ENCODE measurements around the gene CDC34.
A peak's percentile ranks its signal among the peaks of the same experiment; 100 is the strongest.

CDC34 gene

DNA sequence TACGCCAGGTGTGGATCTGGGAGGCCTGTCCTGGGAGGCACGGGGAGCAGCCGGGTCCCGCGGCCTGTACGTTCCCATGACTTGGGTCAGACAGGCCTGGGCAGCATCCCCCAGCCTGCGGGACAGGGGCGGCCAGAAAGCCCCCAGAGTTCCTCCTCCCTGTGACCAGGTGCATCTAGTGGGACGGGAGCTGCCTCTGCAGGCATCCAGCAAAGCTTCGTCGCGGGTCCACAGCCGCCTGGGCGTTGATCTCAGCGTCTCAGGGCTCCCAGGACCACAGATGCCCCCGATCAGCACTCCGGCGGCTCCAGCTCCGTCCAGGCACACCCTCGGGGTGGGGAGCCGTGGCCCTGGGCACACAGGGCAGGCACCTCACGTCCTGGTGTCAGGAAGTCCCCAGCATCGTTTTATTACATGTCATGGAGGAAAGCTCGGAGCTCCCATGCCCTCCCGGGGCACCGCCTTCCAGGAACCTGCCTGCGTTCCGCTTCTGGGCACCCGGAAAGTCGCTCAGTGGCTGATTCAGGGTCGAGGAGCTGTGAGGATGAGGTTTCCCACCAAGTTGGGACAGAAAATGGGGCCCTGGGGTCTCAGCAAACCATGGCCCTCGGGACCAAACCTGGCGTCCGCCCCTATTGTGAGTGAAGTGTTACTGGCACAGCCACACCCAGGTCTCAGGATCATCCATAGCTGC, 10.8 kb downstream of the CDC34 start:
- DNase-seq (ENCODE audit: low read depth in 2 of 2): no peak

DNA sequence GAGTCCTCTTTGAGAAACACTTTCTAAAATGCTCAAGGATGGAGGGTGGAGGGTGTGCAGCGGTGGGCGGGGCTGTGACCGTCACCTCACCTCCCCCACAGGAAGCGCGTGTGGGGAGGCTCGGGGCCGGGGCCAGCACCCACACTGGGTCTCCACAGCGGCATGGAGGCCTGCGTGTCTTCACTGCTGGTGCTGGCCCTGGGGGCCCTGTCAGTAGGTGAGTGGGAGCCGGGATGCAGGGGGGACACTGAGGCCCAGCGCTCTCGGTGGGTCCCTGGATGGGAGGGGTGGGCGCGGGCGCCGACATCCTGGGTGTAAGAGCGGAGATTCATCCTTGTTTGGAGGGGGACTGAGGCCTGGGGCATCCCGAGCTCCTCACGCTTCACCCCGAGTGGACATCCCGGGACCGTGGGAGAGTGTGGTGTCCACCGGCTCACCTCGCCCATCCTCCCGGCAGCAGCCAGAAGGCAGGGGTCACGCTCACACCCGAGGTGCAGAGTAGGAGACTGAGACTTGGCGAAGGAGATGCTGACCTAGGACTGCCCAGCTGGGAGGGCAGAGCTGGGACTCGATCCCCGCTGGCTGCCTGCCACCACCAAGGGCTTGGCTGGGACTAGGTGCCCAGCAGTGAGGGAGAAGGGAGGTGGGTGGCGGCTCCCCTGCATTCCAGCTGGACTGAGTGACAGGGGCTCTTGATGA, 12.5 kb downstream of the CDC34 start, which contains the start of gene GZMM:
TSS of gene GZMM (plus strand) at position 144 of the 699 bp plus-strand sequence. CDS start at position 163, 19 bp downstream.
- DNase-seq (ENCODE audit: low read depth in 2 of 2): peak; percentile 66 to 81

GRCh38 chr19:547117-547516, 15.6 kb downstream of the CDC34 start:
- DNase-seq (ENCODE audit: low read depth in 2 of 2): no peak

DNA sequence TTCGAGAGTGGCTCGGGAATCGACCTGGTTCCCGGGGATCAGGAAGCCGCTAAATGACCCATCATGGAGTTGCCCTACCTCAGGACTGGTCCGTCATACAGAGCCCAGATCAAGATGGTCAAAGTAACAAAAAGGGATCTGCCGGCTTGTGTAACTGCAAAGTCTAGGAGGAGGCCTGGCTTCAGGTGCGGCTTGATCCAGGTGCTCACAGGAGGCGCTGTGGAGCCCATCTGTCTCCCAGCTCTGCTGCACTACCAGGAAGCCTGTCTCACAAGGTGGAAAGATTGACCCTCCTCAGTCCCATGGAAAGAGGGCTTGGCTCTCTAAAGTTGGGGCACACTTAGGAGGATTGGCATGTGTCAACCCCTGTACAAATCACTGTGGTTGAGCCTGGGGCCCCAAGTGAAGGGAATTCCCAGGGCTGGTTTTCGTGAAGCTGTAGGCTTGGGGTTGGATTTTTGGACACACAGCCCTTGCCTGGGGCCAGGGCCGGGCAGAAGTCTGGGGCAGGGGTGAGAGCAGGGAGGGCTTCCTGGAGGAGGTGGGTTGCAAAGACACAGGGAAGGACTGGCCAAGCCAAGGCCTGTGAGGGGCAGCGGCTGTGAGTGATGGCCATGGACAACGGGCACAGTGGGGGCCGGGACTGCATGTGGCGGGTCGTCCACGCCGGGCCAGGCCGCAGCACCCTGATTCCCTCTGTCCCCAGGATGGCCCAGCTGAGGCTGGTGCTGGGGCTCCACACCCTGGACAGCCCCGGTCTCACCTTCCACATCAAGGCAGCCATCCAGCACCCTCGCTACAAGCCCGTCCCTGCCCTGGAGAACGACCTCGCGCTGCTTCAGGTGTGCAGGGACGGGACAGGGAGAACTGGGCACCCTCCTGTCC, 16.5 kb downstream of the CDC34 start:
- DNase-seq (ENCODE audit: low read depth in 2 of 2): no peak

- no peak for DNase-seq (ENCODE audit: low read depth in 2 of 2)
These were observed 17.6 kb downstream of the CDC34 start for GRCh38 chr19:548886-549830.

DNA sequence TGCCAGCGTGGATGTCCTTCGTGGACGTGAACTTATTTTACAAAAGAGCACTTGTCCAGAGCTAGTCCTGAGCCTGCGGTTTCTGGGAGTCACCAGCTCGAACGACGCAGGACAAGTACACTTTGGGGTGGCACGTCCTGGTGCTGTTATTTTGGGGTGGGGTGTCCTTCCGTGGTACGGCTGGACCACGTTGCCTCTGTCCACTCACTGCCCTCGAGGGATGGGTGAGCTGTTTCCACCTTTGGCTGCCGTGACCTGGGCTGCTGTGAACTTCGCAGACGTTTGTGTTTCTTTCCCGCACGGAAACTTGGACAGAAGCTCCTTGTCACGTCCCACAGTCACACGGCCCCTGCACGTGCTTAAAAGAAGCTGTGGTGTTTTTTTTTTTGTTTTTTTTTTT, 23.3 kb downstream of the CDC34 start:
- DNase-seq (ENCODE audit: low read depth in 2 of 2): no peak

- DNase-seq (ENCODE audit: low read depth in 2 of 2): no peak
These were observed 23.9 kb downstream of the CDC34 start for GRCh38 chr19:555474-555808.

- no peak for DNase-seq (ENCODE audit: low read depth in 2 of 2)
These were observed 25.2 kb downstream of the CDC34 start for GRCh38 chr19:556611-557382.

DNA sequence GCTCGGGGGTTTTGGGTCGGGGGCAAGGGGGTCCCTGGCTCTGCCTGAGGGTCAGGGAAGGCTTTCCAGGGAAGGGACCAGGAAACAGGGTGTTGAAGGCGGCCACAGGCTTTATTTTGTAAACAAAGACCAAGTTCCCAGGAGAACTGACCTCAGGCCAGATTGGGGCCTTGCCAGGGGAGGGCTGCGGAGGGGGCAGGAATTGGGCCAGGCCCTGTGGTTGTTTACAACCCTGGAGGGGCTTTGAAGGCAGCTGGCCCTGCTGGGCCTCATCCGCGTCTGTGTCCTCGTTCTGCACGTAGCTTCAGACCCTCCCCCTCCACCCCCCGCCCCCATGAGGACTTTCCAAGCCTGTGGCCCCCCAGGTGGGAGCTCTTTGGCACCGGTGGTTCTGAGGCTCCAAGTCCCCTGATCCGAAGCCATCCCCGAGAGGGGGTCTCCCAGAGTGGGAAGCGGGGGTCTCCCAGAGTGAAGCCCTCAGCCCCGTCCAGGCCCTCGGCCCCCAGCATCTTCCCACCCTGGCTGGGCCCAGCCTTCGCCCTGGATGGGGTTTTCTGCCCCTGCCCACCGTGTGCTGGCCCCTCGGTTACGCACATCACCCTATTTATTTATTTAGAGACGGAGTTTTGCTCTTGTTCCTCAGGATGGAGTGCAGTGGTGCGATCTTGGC, 27.3 kb downstream of the CDC34 start:
- DNase-seq (ENCODE audit: low read depth in 2 of 2): no peak

DNA sequence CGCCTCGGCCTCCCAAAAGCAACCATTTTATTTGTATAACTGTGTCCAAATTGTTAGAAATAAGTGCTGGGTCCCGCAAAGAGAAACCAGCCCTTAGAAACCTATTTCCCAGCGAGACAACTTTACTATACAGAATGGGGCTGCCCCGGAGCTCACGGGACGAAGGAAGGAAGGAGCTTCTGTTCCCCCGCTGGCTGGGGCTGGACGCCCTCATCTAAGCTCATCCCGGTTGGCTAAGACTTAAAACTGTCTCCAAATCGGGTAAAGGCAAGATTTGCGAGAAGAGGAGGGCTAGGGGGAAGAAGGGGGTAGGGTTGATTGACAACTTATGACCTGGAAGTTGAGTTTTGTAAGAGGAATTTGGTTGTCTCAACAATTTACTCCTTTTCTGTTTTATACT, 28.6 kb downstream of the CDC34 start:
- DNase-seq (ENCODE audit: low read depth in 2 of 2): no peak

DNA sequence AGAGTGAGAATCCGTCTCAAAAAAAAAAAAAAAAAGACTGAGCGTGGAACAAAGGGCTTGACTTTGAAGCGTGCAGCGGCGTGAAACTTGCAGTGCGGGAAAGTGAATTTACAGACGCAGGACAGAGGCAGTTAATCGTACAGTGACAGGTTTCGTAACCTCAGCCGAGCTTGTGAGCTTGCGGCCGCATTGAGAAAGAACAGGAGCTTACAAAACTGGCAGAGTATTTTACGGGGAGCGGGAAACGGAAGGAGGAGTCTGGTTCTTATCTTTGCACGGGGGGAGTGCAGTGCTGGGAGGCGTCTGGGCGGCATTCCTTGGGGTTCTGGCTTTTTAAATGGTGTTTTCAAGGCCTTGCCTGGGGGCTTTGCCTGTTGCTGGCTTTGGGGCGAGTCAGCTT, 34.8 kb downstream of the CDC34 start:
- no peak for DNase-seq (ENCODE audit: low read depth in 2 of 2)

GRCh38 chr19:566844-567243, 35.3 kb downstream of the CDC34 start:
- no peak for DNase-seq (ENCODE audit: low read depth in 2 of 2)

DNA sequence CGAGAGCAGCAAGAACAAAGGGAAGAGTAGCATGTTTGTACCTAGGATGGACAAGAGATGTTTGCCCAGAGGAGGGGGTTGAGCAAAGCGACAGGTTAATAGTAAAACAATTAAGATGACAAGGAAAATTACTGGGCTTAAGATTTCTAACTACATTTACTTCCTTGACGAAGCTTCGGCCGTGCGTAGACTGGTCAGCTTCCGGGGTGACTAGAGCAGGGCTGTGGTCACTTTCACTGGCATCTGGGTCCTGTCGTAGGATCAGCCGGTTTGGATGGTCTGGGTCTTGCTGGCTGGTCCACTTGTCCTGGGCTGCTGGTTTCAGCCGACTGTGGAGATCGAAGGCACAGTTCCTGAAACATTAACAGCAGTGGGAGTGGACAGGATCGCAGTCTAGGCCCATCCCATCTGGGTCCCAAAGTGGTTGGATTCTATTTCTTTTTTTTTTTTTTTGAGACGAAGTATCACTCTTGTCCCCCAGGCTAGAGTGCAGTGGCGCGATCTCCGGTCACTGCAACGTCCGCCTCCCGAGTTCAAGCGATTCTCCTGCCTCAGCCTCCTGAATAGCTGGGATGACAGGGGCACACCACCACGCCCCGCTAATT, 35.8 kb downstream of the CDC34 start:
- no peak for DNase-seq (ENCODE audit: low read depth in 2 of 2)

DNA sequence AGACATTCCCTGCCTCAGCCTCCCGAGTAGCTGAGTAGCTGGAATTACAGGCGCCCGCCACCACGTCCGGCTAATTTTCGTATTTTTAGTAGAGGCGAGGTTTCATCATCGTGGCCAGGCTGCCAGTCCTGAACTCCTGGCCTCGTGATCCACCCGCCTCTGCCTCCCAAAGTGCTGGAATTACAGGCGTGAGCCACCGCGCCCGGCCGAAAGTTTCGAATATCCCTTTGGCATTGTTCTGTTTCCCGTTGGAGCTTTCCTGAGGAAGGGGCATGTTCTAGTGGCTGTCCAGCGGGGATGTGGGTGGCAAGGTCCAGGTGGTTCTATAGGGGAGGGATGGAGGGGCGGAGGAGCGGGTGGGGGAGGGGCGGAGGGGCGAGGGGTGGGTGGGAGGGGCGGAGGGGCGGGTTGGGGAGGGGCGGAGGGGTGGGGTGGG, 38.7 kb downstream of the CDC34 start:
- DNase-seq (ENCODE audit: low read depth in 2 of 2): no peak

DNA sequence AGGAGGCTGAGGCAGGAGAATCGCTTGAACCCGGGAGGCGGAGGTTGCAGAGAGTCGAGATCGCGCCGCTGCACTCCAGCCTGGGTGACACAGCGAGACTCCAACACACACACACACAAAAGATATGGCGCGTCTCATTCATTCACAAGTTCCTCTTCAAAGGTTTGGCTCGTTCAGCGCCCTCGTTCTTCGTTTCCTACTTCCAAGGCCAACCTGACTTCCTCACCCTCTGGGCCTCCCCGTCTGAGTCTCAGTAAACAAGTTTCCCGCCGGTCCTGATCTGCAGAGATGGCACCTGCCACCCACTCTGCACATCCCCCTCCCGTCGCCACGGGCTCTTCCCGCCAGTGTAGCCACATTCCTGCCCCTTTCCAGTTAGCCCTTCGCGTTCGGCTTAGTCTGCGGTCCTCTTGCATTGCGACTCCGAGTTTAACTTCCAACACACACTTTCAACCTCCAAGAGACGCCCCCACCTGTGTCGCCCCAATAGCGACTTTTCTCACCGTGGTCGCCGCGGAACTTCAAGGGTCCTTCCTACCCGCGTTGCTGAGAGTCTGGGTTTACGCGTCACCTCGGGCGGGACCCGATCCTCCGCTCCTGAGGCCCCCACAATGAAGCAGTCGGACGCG, 39.5 kb downstream of the CDC34 start:
- DNase-seq (ENCODE audit: low read depth in 2 of 2): no peak

GRCh38 chr19:571566-571974, 40.0 kb downstream of the CDC34 start:
- no peak for DNase-seq (ENCODE audit: low read depth in 2 of 2)

DNA sequence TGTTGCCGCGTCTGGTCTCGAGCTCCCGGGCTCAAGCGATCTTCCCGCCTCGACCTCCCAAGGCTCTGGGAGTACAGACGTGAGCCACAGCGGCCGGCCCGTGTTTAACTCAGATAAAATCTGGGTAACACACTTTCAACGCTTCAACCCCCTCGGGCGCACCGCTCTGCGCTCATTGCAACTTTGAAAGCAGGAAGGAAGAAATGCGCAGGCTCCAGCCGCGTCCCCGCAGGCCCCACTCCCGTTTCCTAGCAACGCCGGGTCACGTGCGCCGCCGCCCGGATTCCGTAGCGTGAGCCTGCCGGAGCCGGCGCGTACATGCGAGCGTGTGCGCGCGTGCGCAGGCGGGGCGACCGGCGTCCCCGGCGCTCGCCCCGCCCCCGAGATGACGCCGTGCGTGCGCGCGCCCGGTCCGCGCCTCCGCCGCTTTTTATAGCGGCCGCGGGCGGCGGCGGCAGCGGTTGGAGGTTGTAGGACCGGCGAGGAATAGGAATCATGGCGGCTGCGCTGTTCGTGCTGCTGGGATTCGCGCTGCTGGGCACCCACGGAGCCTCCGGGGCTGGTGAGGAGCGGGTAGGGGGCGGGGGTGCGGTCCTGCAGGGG, 40.7 kb downstream of the CDC34 start, which contains the start of gene BSG:
TSS of gene BSG (plus strand) at position 457 of the 603 bp plus-strand sequence. CDS start at position 496, 39 bp downstream.
- peak; percentile 97 to 99 for DNase-seq (ENCODE audit: low read depth in 2 of 2)

- DNase-seq (ENCODE audit: low read depth in 2 of 2): no peak
These were observed 41.4 kb downstream of the CDC34 start for GRCh38 chr19:572743-573518.

Measured in stimulated activated CD8-positive, alpha-beta memory T cell treated with anti-CD3 and anti-CD28 coated beads, Interleukin-7, amount 100 ng/mL, for 4 hours (primary cell).